ENCODE data around the gene ST13.

DNA sequence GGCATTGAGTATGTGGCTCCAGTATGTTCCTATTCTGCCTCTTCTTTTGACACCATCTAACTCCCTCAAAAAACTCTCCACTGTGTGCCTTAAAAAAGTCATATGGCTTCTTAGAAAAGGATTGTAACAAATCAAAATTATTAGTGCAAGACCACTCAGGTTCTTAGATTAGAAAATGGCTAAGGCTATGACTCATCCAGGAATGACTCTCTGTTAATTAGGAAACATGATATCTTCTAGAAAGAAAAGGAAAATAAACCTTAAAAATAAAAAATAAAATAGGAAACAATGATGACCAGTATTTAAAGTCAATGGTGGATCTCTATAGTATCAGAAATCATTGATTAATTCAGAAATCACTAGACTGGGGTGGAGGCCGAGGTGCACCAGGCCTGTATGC lies 59.0 kb downstream of the ST13 start:
- no peak for TF ChIP-seq POLR2A (IDR thresholded peaks at IDR 0.05)
- TF ChIP-seq, protein P1, sequence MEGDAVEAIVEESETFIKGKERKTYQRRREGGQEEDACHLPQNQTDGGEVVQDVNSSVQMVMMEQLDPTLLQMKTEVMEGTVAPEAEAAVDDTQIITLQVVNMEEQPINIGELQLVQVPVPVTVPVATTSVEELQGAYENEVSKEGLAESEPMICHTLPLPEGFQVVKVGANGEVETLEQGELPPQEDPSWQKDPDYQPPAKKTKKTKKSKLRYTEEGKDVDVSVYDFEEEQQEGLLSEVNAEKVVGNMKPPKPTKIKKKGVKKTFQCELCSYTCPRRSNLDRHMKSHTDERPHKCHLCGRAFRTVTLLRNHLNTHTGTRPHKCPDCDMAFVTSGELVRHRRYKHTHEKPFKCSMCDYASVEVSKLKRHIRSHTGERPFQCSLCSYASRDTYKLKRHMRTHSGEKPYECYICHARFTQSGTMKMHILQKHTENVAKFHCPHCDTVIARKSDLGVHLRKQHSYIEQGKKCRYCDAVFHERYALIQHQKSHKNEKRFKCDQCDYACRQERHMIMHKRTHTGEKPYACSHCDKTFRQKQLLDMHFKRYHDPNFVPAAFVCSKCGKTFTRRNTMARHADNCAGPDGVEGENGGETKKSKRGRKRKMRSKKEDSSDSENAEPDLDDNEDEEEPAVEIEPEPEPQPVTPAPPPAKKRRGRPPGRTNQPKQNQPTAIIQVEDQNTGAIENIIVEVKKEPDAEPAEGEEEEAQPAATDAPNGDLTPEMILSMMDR (IDR thresholded peaks at IDR 0.05) = no peak

Data from Peyer's patch (tissue), 4 donors.